ENCODE data around the gene BANP.
"Not testable (repeated sequence)": the region's sequence is repeated elsewhere in the genome, so short reads cannot be mapped to it uniquely, and the experiment has no call there.

GRCh38 chr16:87986361-87986849 is 35.2 kb downstream of the BANP start:
- not testable (repeated sequence) for TF ChIP-seq CTCF (conservative IDR thresholded peaks at IDR 0.05 in 1 of 2, IDR thresholded peaks at IDR 0.05 in 1 of 2; ENCODE audit: low read depth in 1 of 2, low read length in 2 of 2); EZH2 (IDR thresholded peaks at IDR 0.05; ENCODE audit: low read length, missing control alignments)

All from fibroblast of lung (primary cell).